Upper lobe of left lung (tissue), 6 donors: ENCODE data around the gene OR8D2. TPM values are rescaled to one million over a fixed set of nuclear protein-coding genes. Genes with fewer than 3 reads are reported as not detected.
A peak's percentile ranks its signal among the peaks of the same experiment; 100 is the strongest.

Experiments
- ATAC-seq, 2 donors: fragments of 200-7000 bp; cut with Tn5 transposase; one replicate each; pipeline ENCODE4 v1.9.1; 2022; ENCODE audit warnings: mild to moderate bottlenecking in 2 of 2, moderate library complexity in 2 of 2; ENCODE audit not compliant: low FRiP score in 2 of 2
- DNase-seq, 2 donors: peaks; one replicate each; pipeline ENCODE4 v3.0.0-alpha.2; 2019 to 2020
- H3K27ac ChIP-seq, 4 donors: fragments of 200-600 bp; sonication (generic); one replicate each; pipeline ENCODE4 v1.5.1; 2016 to 2019
- H3K27me3 ChIP-seq, 4 donors: fragments of 200-600 bp; sonication (generic); one replicate each; pipeline ENCODE4 v1.5.1; 2017 to 2019
- H3K36me3 ChIP-seq, 4 donors: fragments of 200-600 bp; sonication (generic); one replicate each; pipeline ENCODE4 v1.5.1; 2016 to 2019
- H3K4me1 ChIP-seq, 4 donors: fragments of 200-600 bp; sonication (generic); one replicate each; pipeline ENCODE4 v1.5.1; 2018 to 2019
- H3K4me3 ChIP-seq, 4 donors: fragments of 200-600 bp; sonication (generic); one replicate each; pipeline ENCODE4 v1.5.1; 2017 to 2019; ENCODE audit warnings: mild to moderate bottlenecking in 2 of 4, moderate library complexity in 1 of 4
- H3K9me3 ChIP-seq, 4 donors: fragments of 200-600 bp; sonication (generic); one replicate each; pipeline ENCODE4 v1.5.1; 2018 to 2019
- EP300 ChIP-seq, 4 donors: sonication (generic); formaldehyde crosslinking; IDR thresholded peaks; one replicate each; pipeline ENCODE4 v1.5.1; 2017; ENCODE audit warnings: antibody characterized with exemption in 4 of 4, control low read depth in 2 of 4
- POLR2A ChIP-seq, 4 donors: fragments of 450-650 bp; IDR thresholded peaks; one replicate each; pipeline ENCODE4 v1.5.1; 2016 to 2017; ENCODE audit warnings: antibody characterized with exemption in 4 of 4, mild to moderate bottlenecking in 2 of 4
- POLR2AphosphoS5 ChIP-seq, 2 donors: sonication (generic); formaldehyde crosslinking; IDR thresholded peaks; one replicate each; pipeline ENCODE4 v1.5.1; 2017; ENCODE audit warnings: antibody characterized with exemption in 2 of 2
- WGBS, 2 donors: methylation state at CpG; one replicate each; pipeline ENCODE4 v1.1.5; 2017 to 2018; 5-methylcytosine and 5-hydroxymethylcytosine counted together
- total RNA-seq, 6 donors: library from RNA; depleted of rRNA in 4 of 6; stranded (reverse); fragments of >200 nt in 4 of 6; gene quantifications; one replicate each; pipeline versions ENCODE4 v1.1.0 to v1.2.1, GENCODE V29; 2016 to 2021
- TF ChIP-seq, protein P1 (sequence below), 6 experiments: fragments of 450-650 bp in 4 of 6; fragments of 200-600 bp in 2 of 6; sonication (generic) in 2 of 6; IDR thresholded peaks; one replicate each; pipeline ENCODE4 v1.5.1; 2016 to 2019; ENCODE audit warnings: antibody characterized with exemption in 6 of 6
- donor health status: DM: no; HTN: no; CAD: no; lungs with moderate emphysema.
- donor health status: DM: no; HTN: yes; CAD: no; lungs with severe emphysema.

OR8D2 gene
- total RNA-seq, 6 donors from 2014 or later = not detected

DNA sequence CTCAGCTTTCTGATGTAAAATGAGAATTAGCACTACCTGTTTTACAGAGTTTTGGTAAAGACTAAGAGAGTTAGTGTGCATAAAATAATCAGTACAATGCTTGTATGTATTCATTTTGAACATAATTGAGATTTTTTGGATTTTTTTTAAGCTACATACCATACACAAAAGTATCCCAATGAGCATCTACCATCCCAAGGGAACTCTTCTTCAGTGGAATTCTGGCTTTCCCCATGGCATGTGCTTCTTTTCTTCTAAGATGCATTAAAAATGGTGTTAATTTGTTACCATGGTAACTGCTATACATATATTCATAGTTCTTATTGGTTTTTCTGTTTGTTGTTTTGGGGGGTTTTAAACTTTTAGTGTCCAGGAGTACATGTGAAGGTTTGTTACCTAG lies 24.0 kb downstream of the OR8D2 start:
- Histone ChIP-seq H3K4me1 (no peaks in the 10 kb centered on the region), H3K4me3 (no peak overlapping the region), H3K9me3 (no peaks in the 10 kb centered on the region), H3K27me3 (no peaks in the 10 kb centered on the region), H3K27ac (no peak overlapping the region), H3K36me3 (no peaks in the 10 kb centered on the region)
- ATAC-seq (no peak), DNase-seq (no peak)
- TF ChIP-seq, protein P1, sequence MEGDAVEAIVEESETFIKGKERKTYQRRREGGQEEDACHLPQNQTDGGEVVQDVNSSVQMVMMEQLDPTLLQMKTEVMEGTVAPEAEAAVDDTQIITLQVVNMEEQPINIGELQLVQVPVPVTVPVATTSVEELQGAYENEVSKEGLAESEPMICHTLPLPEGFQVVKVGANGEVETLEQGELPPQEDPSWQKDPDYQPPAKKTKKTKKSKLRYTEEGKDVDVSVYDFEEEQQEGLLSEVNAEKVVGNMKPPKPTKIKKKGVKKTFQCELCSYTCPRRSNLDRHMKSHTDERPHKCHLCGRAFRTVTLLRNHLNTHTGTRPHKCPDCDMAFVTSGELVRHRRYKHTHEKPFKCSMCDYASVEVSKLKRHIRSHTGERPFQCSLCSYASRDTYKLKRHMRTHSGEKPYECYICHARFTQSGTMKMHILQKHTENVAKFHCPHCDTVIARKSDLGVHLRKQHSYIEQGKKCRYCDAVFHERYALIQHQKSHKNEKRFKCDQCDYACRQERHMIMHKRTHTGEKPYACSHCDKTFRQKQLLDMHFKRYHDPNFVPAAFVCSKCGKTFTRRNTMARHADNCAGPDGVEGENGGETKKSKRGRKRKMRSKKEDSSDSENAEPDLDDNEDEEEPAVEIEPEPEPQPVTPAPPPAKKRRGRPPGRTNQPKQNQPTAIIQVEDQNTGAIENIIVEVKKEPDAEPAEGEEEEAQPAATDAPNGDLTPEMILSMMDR (IDR thresholded peaks at IDR 0.05) = no peak
- TF ChIP-seq POLR2A (IDR thresholded peaks at IDR 0.05) = no peak
- TF ChIP-seq POLR2AphosphoS5 (IDR thresholded peaks at IDR 0.05) = no peak
- no peak for TF ChIP-seq EP300 (IDR thresholded peaks at IDR 0.05)

DNA sequence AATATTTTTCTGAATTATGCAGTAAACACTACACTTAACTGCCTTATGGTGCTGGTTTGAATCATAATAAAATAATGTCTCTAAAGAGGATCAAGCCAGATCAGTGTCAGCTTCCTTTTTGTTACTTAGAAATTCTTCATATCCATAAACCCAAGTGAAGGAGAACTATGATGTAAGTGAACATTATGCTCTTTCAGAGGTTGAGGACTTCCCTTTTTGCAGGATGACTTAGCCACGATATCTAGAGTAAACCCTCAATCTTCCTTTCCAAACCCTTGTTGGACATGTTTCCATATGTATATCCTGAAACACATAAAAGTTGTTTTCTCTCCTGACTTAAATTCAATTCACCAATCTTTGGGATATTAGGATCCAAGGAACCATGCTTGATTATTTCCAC lies 25.3 kb downstream of the OR8D2 start:
- H3K9me3 ChIP-seq = no peaks in the 10 kb centered on the region
- no peak for TF ChIP-seq EP300 (IDR thresholded peaks at IDR 0.05)
- no peak for TF ChIP-seq POLR2AphosphoS5 (IDR thresholded peaks at IDR 0.05)
- TF ChIP-seq POLR2A (IDR thresholded peaks at IDR 0.05) = no peak
- TF ChIP-seq, protein P1 (IDR thresholded peaks at IDR 0.05) = no peak
- no peak overlapping the region for H3K4me3 ChIP-seq
- no peaks in the 10 kb centered on the region for H3K36me3 ChIP-seq
- DNase-seq (no peak), ATAC-seq (peak in 1 of 2 donors; percentile 44)
- H3K4me1 ChIP-seq = no peaks in the 10 kb centered on the region
- WGBS, 2 donors = 45 to 65% methylated on average over 1 of the region's 1 CpG
- no peak overlapping the region for H3K27ac ChIP-seq
- no peaks in the 10 kb centered on the region for H3K27me3 ChIP-seq

DNA sequence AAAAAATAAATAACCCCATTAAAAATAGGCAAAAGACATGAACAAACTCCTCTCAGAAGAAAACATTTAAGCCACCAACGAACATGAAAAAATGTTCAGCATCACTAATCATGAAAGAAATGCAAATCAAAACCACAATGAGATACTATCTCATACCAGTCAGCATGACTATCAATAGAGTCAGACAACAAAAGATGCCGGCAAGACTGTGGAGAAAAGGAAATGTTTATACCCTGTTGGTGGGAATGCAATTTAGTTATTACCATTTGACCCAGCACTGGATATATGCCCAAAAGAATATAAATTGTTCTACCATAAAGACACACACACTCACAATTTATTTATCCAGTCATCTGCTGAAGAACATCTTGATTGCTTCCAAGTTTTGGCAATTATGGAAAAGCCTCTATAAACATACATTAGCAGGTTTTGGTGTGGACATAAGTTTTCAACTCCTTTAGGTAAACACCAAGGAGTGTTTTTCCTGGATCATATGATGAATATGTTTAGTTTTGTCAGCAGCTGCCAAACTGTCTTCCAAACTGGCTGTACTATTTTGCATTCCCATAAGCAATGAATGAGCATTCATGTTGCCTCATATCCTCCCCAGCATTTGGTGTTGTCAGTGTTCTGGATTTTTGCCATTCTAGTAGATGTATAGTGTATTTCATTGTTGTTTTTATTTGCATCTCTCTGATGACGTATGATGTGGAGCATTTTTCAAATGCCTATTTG lies 34.2 kb downstream of the OR8D2 start:
- no peaks in the 10 kb centered on the region for H3K4me1 ChIP-seq
- ATAC-seq (no peak), DNase-seq (no peak)
- no peaks in the 10 kb centered on the region for H3K27me3 ChIP-seq
- TF ChIP-seq, protein P1 (IDR thresholded peaks at IDR 0.05) = no peak
- no peak for TF ChIP-seq POLR2A (IDR thresholded peaks at IDR 0.05)
- TF ChIP-seq EP300 (IDR thresholded peaks at IDR 0.05) = no peak
- TF ChIP-seq POLR2AphosphoS5 (IDR thresholded peaks at IDR 0.05) = no peak
- no peaks in the 10 kb centered on the region for H3K36me3 ChIP-seq
- no peaks in the 10 kb centered on the region for H3K9me3 ChIP-seq
- H3K4me3 ChIP-seq = no peak overlapping the region
- WGBS, 2 donors = 52 to 64% methylated on average over 3 of the region's 3 CpGs
- no peak overlapping the region for H3K27ac ChIP-seq

DNA sequence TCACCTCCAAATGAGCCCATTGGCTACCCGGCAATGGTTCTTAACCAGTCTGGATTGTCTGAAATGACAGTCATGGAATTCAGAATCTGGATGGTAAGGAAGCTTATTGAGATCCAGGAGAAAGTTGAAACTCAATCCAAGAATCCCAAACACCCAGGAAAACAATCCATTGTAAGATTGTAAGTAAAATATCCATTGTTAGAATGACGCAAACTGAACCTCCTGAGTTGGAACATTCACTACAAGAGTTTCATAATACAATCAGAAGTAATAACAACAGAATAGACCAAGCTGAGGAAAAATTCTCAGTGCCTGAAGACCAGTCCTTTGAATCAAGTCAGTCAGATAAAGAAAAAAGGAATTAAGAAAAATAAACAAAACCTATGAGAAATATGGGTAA lies 41.7 kb downstream of the OR8D2 start:
- no peak for DNase-seq
- WGBS, 2 donors = 50 to 68% methylated on average over 2 of the region's 2 CpGs
- ATAC-seq = no peak
- Histone ChIP-seq H3K27me3 (no peaks in the 10 kb centered on the region), H3K4me1 (no peaks in the 10 kb centered on the region), H3K4me3 (no peak overlapping the region), H3K27ac (no peak overlapping the region), H3K9me3 (no peaks in the 10 kb centered on the region), H3K36me3 (no peaks in the 10 kb centered on the region)
- TF ChIP-seq, protein P1 (IDR thresholded peaks at IDR 0.05) = no peak
- TF ChIP-seq POLR2A (IDR thresholded peaks at IDR 0.05) = no peak
- TF ChIP-seq POLR2AphosphoS5 (IDR thresholded peaks at IDR 0.05) = no peak
- TF ChIP-seq EP300 (IDR thresholded peaks at IDR 0.05) = no peak

DNA sequence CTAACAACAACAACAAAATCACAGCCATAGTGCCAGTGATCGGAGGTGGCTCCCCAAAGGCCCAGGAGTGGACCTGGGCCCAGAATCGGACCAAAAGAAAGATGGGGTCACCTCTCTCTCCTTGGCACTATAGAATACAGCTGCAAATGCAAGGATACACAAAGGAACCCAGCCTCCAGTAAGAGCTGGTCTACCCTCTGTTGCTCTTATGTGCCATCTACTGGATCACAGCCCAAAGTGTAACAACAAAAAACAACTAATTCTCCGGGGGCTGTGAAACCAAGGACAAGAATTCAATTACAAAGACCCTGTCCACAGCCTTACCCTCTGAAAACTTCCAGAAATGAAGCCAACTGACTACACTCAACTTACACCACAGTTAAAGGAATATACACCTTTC lies 42.2 kb downstream of the OR8D2 start:
- no peak overlapping the region for H3K4me3 ChIP-seq
- 69 to 81% methylated on average over 3 of the region's 3 CpGs for WGBS, 2 donors
- no peak for ATAC-seq
- TF ChIP-seq EP300 (IDR thresholded peaks at IDR 0.05) (no peak), POLR2A (IDR thresholded peaks at IDR 0.05) (no peak), POLR2AphosphoS5 (IDR thresholded peaks at IDR 0.05) (no peak)
- TF ChIP-seq, protein P1 (IDR thresholded peaks at IDR 0.05) = no peak
- H3K9me3 ChIP-seq = no peaks in the 10 kb centered on the region
- H3K4me1 ChIP-seq = no peaks in the 10 kb centered on the region
- H3K27ac ChIP-seq = no peak overlapping the region
- no peak for DNase-seq
- H3K36me3 ChIP-seq = no peaks in the 10 kb centered on the region
- no peaks in the 10 kb centered on the region for H3K27me3 ChIP-seq
